ENCODE measurements around the gene CBFA2T2.

GRCh38 chr20:33600981-33601380 is 111.1 kb downstream of the CBFA2T2 start:
- TF ChIP-seq GATA2 (IDR thresholded peaks at IDR 0.05; ENCODE audit: low read depth, low read length) (no peak), GATA3 (IDR thresholded peaks at IDR 0.05; ENCODE audit: low read depth, low read length) (no peak)
